GM21367 (cell line): Measurements from ENCODE around the gene TTBK2.
"Not testable (repeated sequence)": the region's sequence is repeated elsewhere in the genome, so short reads cannot be mapped to it uniquely, and the experiment has no call there.

Experiments
- ATAC-seq: cut with Tn5 transposase; IDR thresholded peaks from one replicate; pipeline ENCODE4 v1.9.1; 2021; ENCODE audit not compliant: unreplicated experiment

TTBK2 gene

GRCh38 chr15:42920519-42921341 is at the start of gene TTBK2:
Gene TTBK2, minus strand, starts transcription at chr15:42920778. Its CDS starts 42,161 bp downstream, at chr15:42878617.
- peak; percentile 87 for ATAC-seq

GRCh38 chr15:42964476-42964875 is 43.9 kb upstream of the TTBK2 start:
- no peak for ATAC-seq

GRCh38 chr15:42955518-42955917 is 34.9 kb upstream of the TTBK2 start:
- ATAC-seq = no peak

GRCh38 chr15:42954291-42954690 is 33.7 kb upstream of the TTBK2 start:
- ATAC-seq = no peak

GRCh38 chr15:42948898-42949297 is 28.3 kb upstream of the TTBK2 start:
- ATAC-seq = not testable (repeated sequence)

GRCh38 chr15:42940527-42940926 is 19.9 kb upstream of the TTBK2 start:
- ATAC-seq = no peak

- no peak for ATAC-seq
Measured at GRCh38 chr15:42939841-42940240, 19.3 kb upstream of the TTBK2 start.

GRCh38 chr15:42937143-42937542 is 16.6 kb upstream of the TTBK2 start:
- no peak for ATAC-seq

- no peak for ATAC-seq
Measured at GRCh38 chr15:42933886-42934667, 13.5 kb upstream of the TTBK2 start.

GRCh38 chr15:42932833-42933515 is 12.4 kb upstream of the TTBK2 start:
- no peak for ATAC-seq

- ATAC-seq = no peak
Measured at GRCh38 chr15:42931702-42932486, 11.3 kb upstream of the TTBK2 start.

- ATAC-seq = no peak
Measured at GRCh38 chr15:42929306-42929848, 8.8 kb upstream of the TTBK2 start.

- no peak for ATAC-seq
Measured at GRCh38 chr15:42921342-42921731, 759 bp upstream of the TTBK2 start.

- no peak for ATAC-seq
Measured at GRCh38 chr15:42919799-42920518, 619 bp downstream of the TTBK2 start.

- no peak for ATAC-seq
Measured at GRCh38 chr15:42919308-42919707, 1.3 kb downstream of the TTBK2 start.

- ATAC-seq = no peak
Measured at GRCh38 chr15:42918047-42918446, 2.5 kb downstream of the TTBK2 start.

- no peak for ATAC-seq
Measured at GRCh38 chr15:42915654-42916315, 4.8 kb downstream of the TTBK2 start.

- ATAC-seq = no peak
Measured at GRCh38 chr15:42914728-42915497, 5.7 kb downstream of the TTBK2 start.
